ENCODE data around the gene FUT6.

DNA sequence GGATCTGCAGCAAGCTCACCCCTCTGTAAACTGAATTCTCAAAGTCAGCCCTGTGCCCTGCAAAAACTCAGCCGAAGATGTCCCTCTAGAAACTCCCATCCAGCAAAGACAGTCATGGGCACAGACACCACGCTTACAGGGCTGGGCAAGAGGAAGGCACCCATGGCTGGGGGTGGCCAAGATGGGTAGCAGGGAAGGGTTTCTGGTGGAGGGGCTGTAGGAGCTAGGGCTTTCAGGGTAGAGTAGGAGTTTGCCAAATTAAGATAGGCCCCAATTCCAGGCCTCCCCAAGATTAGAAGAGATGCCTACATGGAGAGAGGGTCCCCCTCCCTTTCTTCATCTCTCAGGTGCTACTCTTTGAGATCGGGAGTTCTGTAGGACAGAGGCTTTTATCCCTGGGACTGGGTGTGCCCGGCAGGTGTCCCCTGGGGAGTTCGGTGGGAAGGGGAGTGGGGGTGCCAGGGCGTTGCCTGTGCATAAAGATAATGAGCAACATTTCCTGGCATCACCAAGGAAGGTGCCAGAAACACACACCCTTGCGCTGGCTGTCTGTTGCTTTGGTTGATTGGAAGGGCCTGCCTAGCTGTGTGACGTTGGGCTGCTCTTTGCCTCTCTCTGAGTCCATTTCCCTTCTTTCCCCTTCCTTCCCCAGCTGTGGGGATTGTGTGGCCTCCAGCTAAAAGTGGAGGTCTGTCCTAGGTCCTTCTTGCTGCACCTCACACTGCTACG is 25.2 kb downstream of the FUT6 start:
- TF ChIP-seq, protein P1, sequence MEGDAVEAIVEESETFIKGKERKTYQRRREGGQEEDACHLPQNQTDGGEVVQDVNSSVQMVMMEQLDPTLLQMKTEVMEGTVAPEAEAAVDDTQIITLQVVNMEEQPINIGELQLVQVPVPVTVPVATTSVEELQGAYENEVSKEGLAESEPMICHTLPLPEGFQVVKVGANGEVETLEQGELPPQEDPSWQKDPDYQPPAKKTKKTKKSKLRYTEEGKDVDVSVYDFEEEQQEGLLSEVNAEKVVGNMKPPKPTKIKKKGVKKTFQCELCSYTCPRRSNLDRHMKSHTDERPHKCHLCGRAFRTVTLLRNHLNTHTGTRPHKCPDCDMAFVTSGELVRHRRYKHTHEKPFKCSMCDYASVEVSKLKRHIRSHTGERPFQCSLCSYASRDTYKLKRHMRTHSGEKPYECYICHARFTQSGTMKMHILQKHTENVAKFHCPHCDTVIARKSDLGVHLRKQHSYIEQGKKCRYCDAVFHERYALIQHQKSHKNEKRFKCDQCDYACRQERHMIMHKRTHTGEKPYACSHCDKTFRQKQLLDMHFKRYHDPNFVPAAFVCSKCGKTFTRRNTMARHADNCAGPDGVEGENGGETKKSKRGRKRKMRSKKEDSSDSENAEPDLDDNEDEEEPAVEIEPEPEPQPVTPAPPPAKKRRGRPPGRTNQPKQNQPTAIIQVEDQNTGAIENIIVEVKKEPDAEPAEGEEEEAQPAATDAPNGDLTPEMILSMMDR (IDR thresholded peaks at IDR 0.05): no peak
- no peak for TF ChIP-seq EZH2 (IDR thresholded peaks at IDR 0.05)
